K562 treated with DMSO at 1 percent for 48 hours (cell line): Measurements from ENCODE around the gene CIRBP. TPM values are rescaled to one million over a fixed set of nuclear protein-coding genes. Genes with fewer than 3 reads are reported as not detected.

Source experiments
- total RNA-seq: library from RNA; unstranded; fragments of 300-600 nt; gene quantifications from 2 replicates; pipeline ENCODE4 v1.2.3, GENCODE V29; 2022; ENCODE audit warnings: low replicate concordance; ENCODE audit errors: extremely low read depth

CIRBP gene
- total RNA-seq: not detected in 2 replicates

DNA sequence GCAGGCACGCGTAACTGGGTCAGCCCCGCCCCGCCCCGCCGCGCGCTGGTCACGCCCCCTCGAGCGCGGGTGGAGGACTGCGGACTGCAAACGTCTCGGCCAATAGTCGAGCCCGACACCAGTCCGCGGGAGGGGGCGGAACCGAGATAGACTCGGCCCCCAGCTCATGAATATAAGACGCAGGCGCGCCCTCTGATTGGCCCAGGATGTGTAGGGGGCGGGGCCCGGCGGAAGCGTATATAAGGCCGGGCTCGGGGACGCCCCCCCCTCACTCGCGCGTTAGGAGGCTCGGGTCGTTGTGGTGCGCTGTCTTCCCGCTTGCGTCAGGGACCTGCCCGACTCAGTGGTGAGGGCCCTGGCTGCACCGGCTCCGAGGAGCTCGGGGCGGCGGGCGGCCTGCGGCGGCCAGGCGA, at the start of gene CIRBP:
Gene CIRBP, plus strand, starts transcription at position 268 of the 413 bp plus-strand sequence. CDS start 1,602 bp downstream, outside the sequence.

GRCh38 chr19:1237754-1238368, 31.3 kb upstream of the CIRBP start, which contains the start of gene CBARP:
TSS of gene CBARP (minus strand) at chr19:1238005. CDS start at chr19:1236100, 1,905 bp downstream.

GRCh38 chr19:1241417-1242095, 27.6 kb upstream of the CIRBP start, which contains the start of gene ATP5F1D:
TSS of gene ATP5F1D (plus strand) at chr19:1241751. CDS start at chr19:1241851, 100 bp downstream.

DNA sequence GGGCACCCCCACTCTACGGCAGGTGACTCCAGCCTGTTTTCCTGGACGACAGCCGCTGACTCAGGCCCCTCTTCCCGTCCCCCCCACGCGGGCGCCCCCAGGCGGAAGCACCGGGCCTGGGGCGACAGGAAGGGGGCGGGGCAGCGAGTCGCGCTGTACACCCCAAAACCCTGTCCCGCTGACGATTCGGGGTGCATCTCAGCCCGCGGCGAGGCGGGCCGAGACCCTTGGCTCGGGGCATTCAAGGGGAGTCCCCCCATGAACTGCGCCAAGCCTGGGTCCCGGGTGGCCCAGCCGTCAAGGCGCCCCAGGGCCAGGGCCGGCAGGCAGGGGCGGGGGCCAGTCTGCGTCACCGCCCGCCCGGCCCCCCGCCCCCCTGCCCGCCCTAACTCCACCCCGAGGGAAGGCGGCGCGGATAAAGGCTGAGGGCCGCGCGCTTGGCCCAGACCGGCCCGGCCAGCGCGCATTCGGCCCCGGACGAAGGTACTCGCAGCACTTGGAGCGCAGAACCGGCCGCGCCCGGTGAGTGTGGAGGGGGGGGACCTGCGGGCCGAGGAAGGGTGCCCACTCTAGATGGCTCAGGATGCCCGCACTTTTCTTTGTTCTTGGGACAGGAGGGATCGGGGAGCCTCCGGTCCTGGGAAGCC, 20.9 kb upstream of the CIRBP start, which contains the start of gene MIDN:
Gene MIDN, plus strand, starts transcription at position 445 of the 647 bp plus-strand sequence. CDS start 1,714 bp downstream, outside the sequence.

GRCh38 chr19:1275260-1275975, 6.3 kb downstream of the CIRBP start, which contains the start of gene FAM174C:
TSS of gene FAM174C (plus strand) at chr19:1275530. CDS start at chr19:1275550, 20 bp downstream.

DNA sequence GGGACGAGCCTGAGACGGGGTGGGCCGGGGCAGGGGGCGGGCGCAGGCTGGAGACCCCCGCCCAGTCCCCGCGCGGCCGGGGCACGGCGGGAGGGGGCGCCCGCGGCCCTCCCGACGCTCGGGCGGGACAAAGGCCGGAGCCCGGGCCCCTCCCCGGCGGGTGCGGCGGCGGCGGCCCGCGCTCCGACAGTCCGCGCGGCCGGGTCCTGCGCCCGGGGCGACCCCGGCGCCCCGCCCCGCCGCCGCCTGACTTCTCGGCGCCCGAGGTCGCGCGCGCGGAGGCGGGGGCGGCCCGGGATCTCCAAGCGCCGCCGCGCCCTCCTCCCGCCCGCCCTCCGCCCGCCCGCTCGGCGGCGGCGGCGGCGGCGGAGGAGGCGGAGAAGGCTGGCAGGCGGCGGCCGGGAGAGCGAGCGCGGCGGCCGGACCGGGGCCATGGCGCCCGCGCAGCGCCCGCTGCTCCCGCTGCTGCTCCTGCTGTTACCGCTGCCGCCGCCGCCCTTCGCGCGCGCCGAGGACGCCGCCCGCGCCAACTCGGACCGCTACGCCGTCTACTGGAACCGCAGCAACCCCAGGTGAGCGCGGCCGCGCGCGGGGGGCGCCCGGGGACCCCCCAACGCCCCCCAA, 16.7 kb downstream of the CIRBP start, which contains the start of gene EFNA2:
Gene EFNA2, plus strand, starts transcription at position 137 of the 624 bp plus-strand sequence. Its CDS starts 296 bp downstream, at position 433.

Other genes starting within 250 kb of the CIRBP start
- gene TMEM259, start 248.2 kb upstream of the CIRBP start, total RNA-seq: 230 TPM in 1 of 2 replicates, not detected in the other
- gene RNU6-2, start 247.8 kb upstream of the CIRBP start, total RNA-seq: not detected in 2 replicates
- not detected in 2 replicates for gene CNN2, start 242.7 kb upstream of the CIRBP start, total RNA-seq
- 154 TPM in 1 of 2 replicates, not detected in the other for gene ABCA7, start 229.2 kb upstream of the CIRBP start, total RNA-seq
- gene ARHGAP45, start 202.2 kb upstream of the CIRBP start, total RNA-seq: 355 TPM in 1 of 2 replicates, not detected in the other
- 472 TPM in 1 of 2 replicates, not detected in the other for gene POLR2E, start 174.0 kb upstream of the CIRBP start, total RNA-seq
- not detected in 2 replicates for gene GPX4, start 165.3 kb upstream of the CIRBP start, total RNA-seq
- gene SBNO2, start 95.1 kb upstream of the CIRBP start, total RNA-seq: 203 TPM in 1 of 2 replicates, not detected in the other
- gene STK11, start 63.6 kb upstream of the CIRBP start, total RNA-seq: 700 TPM in 1 of 2 replicates, not detected in the other
- gene CBARP, start 31.3 kb upstream of the CIRBP start, total RNA-seq: not detected in 2 replicates
- not detected in 2 replicates for gene ATP5F1D, start 27.6 kb upstream of the CIRBP start, total RNA-seq
- not detected in 2 replicates for gene MIDN, start 20.7 kb upstream of the CIRBP start, total RNA-seq
- gene FAM174C, start 6.2 kb downstream of the CIRBP start, total RNA-seq: not detected in 2 replicates
- gene EFNA2, start 16.5 kb downstream of the CIRBP start, total RNA-seq: not detected in 2 replicates
- gene NDUFS7, start 114.6 kb downstream of the CIRBP start, total RNA-seq: not detected in 2 replicates
- not detected in 2 replicates for gene GAMT, start 132.2 kb downstream of the CIRBP start, total RNA-seq
- not detected in 2 replicates for gene DAZAP1, start 138.3 kb downstream of the CIRBP start, total RNA-seq
- gene RPS15, start 169.1 kb downstream of the CIRBP start, total RNA-seq: 3,927 TPM in 1 of 2 replicates, not detected in the other
- gene APC2, start 180.8 kb downstream of the CIRBP start, total RNA-seq: not detected in 2 replicates
- not detected in 2 replicates for gene C19orf25, start 209.9 kb downstream of the CIRBP start, total RNA-seq
- gene PCSK4, start 221.0 kb downstream of the CIRBP start, total RNA-seq: not detected in 2 replicates
- not detected in 2 replicates for gene REEP6, start 221.8 kb downstream of the CIRBP start, total RNA-seq
- not detected in 2 replicates for gene ADAMTSL5, start 243.7 kb downstream of the CIRBP start, total RNA-seq